Heart left ventricle (tissue), 13 donors: ENCODE results near the gene DHX29.

ENCODE experiments used
- CTCF ChIP-seq, 12 donors: fragments of 200-600 bp; sonication (generic) in 4 of 12; IDR thresholded peaks; one replicate each; pipeline versions ENCODE4 v1.5.0 to v1.8.0; 2018 to 2022; ENCODE audit warnings: antibody characterized with exemption in 12 of 12, mild to moderate bottlenecking in 5 of 12
- POLR2A ChIP-seq, 2 donors: fragments of 450-650 bp; IDR thresholded peaks; one replicate each; pipeline ENCODE4 v1.6.1; 2017; ENCODE audit warnings: antibody characterized with exemption in 2 of 2, mild to moderate bottlenecking in 2 of 2, moderate library complexity in 2 of 2
- donor health status: ischemic (EF 13 %, LVEDD 7.1; RV severe dilation, severe dysfunction).
- donor health status: DM: no; HTN: yes; CAD: no.
- donor health status: DM: no; HTN: no; CAD: no.
- donor health status: ischemic (EF 25% LVEDD 6.9; RV normal size, moderate dysfunction).
- donor health status: ischemic (EF 25% LVEDD 5.7; RV mildly dilated, moderate dysfunction).
- donor health status: ischemic (EF 35%, LVEDD 5.7; RV mildly dilated, moderate dysfunction).
- donor health status: nonischemic (EF 11% LVEDD 7.7; RV severe dilation, severe dysfunction).
- donor health status: DM: yes; HTN: yes; CAD: no.
- donor health status: PGD.
- donor health status: ischemic (EF 29% LVEDD 5.4; RV normal size, mild dysfunction).
- donor health status: nonischemic (EF 23%, LVEDD 6.1; RV moderate dilation, normal function).

DNA sequence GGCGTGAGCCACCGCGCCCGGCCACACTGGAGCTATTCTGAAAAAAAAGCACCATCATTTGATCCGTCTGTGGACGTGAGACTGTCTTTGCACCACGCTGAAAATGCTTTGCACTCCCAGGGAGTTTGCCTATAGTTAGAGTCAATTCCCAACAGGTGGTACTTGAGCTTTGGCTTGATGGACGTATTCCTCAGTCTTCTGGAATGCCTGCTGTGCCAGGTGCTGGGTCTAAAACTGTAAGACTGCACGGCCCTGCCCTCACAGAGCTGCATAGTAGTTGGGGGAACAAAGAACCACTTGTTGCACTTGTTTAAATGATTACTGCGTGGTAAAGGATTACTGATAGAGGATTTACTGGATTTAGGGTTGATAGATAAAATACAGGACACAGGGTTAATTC lies 70.7 kb downstream of the DHX29 start:
- no peak for TF ChIP-seq CTCF (IDR thresholded peaks at IDR 0.05)
- TF ChIP-seq POLR2A (IDR thresholded peaks at IDR 0.05) = no peak
